Measurements from ENCODE around the gene ARHGEF28.

ARHGEF28 gene

DNA sequence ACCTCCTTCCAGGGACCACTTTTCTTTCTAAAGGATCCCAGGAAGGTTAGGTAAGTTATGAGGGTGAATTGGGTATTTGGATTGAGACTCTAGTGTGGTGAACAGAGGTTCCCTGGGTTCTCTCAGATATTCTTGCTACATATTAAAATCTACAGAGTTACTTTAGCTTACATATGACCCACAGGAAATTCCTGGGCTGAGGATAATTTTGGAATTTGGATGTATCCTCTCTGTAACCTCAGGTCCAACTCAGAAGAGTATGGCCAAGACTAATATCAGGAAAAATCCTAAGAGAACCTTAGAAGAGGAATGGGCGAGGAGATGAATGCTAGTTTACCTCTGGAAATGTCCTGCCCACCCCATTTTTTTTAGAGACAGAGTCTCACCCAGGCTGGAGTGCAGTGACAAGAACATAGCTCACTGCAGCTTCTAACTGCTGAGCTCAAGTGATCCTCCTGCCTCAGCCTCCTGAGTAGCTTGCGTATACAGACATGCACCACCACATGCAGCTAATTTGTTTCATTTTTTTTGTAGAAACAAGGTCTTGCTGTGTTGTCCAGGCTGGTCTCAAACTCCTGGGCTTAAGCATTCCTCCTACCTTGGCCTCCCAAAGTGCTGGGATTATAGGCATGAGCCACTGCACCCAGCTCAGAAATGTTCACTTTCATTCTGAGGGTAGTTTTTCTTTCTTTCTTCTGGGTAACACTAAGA is 196.4 kb downstream of the ARHGEF28 start:
- no peak for DNase-seq

DNA sequence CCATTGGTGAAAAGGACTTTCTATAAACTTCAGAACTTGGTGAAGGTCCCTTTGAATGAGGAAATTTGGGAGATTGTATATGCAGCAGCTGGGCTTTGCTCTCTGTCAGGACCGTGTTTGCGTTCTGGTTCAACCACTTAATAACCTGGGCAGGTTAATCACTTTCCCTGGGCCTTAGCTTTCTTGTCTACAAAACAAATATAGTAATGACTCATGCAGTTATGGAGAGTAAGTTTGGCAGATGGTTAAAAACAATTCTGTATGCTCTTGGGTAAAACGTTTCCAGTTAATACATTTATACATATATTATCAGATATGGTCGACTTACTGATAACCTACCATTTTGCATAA is 197.0 kb downstream of the ARHGEF28 start:
- no peak for DNase-seq

DNA sequence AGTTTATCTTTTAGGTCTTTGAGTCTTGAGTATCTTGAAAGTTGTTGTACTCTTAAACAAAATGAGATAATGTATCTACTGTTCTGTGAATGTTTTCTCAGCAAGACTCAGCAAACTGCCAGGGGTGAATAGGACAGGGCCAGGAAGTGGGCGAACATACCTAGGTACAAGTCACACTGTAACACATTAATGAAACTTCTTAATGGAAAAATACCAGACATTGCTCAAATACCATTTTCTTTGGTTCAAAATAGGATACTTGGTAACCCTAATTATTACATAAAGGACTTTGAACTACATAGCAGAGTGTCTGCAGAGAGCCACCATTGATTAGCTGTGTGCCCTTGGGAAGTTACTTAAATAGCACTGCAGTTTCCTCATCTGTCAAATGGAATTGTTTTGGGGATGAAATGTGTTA is 197.5 kb downstream of the ARHGEF28 start:
- DNase-seq: no peak

DNA sequence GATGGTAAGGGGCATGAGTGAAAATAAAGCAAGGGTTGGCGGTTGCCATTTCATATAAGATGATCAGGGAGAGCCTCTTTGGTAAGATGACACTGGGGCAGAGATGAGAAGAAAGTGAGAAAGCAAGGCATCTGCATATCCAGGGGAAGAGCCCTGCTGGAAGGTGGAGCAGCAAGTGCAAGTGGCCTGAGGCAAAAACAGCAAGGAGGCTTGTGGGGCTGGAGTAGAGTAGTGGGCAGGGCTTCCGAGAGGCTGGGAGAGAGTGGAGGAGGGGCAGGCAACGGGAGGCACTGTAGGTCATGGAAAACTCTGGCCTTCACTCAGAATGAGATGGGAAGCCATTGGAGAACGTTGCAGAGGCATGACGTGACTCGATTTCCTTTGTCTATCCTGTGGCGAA is 199.2 kb downstream of the ARHGEF28 start:
- DNase-seq: no peak

DNA sequence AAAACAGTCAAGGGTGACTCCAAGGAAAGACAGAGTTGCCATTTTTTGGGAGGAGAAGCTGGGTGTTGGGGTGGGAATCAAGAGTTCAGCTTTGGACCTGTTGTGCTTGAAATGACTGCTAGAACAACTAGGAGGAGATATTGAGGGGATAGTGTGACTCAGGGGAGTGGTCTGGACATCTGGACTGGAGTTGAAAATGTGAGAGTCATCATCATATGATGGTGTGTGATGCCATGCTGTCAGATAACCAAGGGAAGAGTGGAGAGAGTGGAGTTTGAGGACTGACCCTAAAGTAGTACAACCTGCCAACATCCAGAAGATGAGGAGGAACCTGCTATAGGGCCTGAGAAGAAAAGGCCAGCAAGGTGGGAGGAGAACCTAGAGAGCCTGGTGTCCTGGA is 199.7 kb downstream of the ARHGEF28 start:
- no peak for DNase-seq

DNA sequence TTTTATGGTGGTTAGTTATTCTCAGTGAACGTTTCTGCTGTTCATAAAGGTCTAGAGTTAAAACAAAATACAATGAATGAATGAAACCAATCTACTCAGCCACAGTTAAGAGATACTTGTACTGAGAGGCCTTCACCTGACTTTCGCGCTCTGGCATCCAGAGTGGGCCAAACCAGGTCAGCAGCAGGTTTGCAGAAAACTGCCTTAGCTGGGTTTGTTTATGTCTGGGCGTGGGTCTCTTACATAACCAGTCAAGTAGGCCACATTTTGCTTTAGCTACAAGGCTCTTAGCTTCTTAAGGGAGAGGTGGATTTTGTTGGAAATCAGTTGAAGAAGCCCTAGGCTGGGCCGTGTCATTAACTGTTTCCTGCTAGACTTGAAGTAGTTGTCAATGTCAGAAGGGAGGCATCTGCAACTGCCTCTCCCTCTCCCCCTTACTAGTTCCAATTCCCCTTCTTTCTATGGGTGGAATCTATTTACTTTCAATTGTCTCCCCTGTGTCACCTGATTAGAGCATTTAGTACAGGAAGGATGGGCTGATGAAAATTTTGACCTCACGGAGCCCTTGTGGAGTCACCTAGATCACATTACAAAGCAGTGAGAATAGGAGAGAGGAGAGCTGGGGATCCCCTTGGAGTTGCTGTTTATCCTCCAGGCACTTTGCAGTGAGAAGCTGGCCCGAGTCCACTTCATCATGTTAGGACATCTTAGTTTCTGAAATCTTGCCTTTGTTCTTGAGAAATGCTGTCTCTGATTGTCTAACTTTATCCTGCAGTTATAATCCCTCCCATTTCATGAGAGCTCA is 200.5 kb downstream of the ARHGEF28 start:
- no peak for DNase-seq

DNA sequence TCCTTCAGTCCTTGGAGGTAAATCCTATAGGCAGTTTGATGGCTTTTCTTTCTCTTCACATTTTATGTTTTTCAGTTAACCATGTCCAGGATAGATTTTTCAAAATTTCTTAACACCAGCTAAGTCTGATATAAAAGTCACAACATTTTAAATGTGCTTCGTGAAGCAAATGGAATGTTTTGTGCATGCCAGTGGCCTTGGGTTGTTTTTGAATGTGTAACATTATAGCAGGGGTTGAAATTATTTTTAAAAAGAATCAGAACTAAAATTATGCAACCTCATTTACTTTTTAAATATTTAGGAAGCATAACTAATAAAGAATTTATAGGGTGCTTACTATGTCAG is 201.1 kb downstream of the ARHGEF28 start:
- DNase-seq: no peak

DNA sequence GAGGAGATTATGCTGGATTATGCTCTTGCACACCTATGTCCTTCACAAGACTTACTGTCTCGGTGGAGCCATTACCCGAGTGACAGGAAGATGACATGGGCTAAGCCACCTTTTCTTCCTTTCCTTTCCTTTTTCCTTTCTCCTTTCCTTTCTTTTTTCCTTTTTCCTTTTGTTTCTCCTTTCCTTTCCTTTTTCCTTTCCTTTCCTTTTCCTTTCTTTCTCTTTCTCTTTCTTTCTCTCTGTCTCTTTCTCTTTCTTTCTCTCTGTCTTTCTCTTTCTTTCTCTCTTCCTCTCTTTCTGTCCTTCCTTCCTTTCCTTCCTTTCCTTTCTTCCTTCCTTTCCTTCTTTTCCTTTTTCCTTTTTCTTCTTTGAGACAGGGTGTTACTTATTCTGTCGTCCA is 202.5 kb downstream of the ARHGEF28 start:
- no peak for DNase-seq

DNA sequence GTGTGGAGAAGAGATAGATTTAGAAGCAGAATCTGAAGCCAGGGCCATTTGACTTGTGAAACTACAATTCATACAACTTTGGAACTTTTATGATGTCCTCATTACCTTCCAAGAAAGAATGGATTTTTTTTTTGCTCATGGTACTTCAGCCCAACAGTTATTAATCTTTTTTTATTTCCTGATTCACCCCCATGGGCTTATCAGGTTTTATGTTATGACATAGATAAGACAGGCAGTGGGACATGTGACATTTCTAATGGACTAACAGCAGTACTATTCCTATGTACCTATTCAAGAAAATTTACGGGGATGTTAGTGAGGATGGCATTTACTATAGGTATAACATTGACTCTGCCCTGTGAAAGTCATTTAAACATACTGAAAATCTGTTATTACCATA is 204.7 kb downstream of the ARHGEF28 start:
- no peak for DNase-seq

DNA sequence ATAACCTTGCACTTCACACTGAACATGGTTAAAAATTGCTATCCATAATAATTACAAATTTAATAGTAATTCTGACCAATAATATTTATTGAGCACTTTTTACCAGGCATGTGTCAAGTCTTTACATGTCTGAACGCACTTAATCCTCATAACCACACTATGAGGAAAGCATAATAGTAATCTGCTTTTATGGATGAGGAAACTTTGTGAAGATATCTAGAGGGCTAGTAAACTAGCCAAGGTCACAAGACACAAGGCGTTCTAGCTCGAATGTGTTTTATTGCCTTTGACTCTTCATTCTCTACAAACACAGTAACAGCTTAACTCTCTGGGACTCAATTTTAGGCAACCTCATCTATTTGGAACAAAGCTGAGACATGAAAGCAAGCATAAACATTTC is 205.1 kb downstream of the ARHGEF28 start:
- no peak for DNase-seq

DNA sequence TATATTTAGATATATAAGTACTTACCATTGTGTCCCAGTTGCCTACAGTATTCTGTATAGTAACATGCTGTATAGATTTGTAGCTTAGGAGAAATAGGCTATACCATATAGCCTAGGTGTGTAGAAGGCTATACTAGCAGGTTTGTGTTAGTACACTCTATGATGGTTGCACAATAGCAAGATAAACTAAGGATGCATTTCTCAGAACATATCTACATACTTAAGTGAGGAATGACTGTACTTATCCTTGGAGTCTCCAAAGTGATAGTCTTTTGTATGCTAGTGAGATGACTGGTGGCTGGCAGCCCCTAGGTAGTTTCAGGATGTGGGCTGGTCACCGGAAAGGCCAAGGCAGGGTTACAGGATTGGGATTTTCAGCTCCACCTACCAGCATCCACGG is 208.7 kb downstream of the ARHGEF28 start:
- DNase-seq: no peak

DNA sequence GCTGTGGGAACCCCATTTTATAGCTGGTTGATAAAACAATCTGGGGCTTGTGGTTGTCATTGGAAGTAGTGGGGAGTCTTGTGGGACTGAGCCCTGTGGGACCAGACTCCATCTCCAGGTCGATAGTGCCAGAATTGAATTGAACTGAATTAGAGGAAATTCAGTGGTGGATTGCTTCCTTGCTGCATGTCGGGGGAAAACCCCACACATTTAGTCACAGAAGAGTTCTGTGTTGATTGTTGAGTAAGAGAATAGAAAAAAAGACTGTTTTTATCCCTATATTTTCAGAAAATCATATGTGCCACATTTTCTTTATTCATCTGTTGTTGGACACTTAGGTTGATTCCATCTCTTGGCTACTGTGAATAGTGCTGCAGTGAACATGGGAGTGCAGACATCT is 209.7 kb downstream of the ARHGEF28 start:
- DNase-seq: no peak

DNA sequence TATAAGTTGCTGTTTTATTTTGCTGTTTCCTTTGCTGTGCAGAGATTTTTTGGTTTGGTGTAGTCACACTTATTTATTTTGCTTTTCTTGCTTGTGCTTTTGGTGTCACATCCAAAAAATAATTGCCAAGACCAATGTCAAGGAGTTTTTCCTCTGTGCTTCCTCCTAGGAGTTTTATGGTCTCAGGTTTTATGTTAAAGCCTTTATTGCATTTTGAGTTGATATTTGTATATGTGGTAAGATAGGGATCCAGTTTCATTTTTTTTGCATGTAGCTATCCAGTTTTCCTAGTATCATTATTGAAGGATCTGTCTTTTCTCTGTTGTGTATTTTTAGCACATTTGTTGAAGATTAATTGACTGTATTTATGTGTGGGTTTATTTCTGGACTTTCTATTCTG is 210.6 kb downstream of the ARHGEF28 start:
- DNase-seq: no peak

DNA sequence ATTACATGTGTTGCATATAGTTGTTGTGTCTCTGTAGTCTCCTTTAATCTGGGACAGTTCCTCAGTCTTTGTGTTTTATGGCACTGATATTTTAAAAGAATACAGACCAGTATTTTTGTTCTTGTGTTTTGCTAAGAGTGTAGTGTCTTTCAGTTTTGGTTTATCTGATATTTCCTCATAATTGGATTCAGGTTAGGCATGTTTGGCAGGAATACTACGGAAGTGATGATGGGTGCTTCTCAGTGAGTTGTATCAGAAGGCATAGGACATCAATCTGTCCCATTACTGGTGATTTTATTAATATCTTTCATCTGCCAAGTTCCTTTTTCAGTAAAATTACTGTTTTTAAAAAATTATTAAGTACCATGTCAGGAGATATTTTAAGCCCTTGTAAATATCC is 212.9 kb downstream of the ARHGEF28 start:
- DNase-seq: no peak

DNA sequence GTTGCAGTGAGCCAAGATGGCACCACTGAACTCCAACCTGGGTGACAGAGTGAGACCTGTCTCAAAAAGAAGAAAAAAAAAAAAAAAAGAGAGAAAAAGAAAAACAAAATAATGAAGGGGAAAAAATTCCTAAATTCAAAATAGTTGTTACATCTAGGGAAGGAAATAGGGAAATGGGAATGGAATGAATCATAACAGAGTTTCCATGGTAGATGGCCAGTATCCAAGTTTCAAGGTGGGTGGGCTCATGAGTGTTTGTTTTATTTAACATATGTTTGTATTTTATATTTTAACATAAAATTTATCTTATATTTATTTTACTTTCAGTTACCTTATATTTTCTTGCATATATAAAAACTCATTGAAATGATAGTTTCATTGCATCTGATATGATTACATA is 215.6 kb downstream of the ARHGEF28 start:
- no peak for DNase-seq

DNA sequence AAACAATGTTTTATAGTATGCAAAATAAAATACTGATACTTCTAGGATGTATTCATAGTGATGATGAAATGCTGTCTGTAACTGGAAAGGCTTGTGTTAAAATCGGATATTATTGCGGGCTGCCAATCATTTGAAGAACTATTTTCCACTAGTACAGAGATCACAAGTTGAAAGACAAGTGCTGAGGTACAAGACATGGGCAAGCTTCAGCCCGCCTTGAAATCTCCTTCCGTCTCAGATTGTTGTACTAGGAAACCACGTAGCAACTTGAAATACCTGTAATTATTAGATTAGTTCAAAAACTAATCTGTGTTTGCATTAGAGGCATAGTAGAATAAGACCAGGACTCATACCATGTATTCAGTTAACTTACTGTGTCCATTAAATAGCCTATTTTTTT is 218.2 kb downstream of the ARHGEF28 start:
- no peak for DNase-seq

DNA sequence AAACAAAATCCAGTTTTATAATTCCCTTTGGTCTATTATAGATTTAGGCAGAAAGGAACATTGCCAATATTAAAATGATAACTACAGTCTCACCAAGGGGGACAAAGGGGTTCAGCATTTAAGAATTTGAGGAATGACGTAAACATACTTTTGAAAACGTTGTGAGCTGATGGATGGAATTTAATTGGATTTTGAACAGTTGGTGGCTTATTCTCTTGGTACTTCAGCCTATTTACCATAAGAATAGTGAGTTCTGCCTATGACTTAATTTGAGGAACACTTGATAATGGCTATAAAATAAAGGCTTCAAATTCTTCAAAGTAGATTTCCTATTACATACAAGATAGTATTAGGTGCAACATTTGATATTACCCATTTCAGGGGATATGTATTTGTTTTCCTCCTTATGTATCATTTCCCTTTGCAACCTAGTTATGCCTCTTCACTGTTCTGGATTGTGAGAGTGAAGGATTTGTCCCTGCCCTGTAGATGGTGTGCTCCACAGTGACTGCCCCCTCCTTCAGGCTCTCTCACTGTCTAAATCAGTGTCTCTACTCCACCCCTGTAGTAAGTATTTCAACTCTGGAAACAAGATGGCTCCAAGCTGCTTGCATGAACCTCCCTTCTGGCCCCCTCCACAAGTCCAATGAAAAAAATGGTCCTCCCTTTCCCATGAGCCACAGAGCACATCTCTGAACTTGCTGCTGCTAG is 225.6 kb downstream of the ARHGEF28 start:
- no peak for DNase-seq

DNA sequence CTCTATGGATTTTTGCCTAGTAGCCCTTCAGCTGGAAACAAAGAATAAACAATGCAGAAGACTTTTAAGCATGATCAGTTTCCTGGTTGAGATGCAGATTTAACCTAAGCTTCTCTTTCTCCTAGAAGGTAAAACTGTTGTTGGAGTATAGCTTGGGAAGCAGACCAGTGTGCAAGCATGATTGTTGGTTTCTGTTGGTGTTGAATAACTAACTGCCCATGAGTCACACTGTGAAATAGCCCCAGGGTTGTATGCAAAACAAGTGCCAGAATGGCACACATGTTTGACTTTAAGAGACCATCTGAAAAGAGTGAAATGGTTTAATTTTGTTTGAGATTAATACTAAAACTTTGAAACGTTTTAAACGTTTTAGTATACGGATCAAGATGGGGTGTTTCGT is 227.1 kb downstream of the ARHGEF28 start:
- DNase-seq: no peak

DNA sequence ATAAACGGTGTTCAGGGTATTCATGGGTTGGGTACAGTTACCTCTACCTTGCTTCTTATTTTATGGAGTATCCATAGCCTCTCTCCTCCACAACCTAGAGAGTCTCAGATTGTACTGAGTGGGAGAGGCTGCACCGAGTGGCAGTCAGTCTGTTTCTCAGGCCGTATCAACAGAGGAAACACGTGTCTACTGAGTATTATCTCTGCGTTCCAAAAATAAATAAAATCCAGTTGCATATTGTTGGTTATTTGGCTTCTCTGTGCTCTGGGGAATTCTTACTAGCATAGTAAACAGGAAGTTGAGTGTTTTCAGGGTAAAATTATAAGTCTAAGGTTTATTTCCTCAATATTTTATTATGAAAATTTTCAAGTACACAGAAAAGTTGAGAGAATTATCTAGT is 231.0 kb downstream of the ARHGEF28 start:
- no peak for DNase-seq

DNA sequence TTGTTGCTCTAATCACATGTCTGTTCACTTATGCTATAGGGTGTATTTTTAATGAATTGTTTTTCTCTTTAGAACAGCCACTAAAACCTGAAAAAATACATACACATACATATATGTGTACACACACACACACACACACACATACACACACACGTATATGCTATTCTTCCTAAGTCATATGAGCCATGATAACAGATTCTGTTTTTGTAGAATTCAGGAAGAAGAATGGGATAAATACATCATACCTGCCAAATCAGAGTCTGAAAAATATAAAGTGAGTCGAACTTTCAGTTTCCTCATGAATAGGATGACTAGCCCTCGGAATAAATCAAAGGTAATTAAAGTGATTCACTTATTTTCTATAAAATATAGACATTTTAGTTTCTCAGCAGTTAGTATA is 231.4 kb downstream of the ARHGEF28 start:
- DNase-seq: no peak

DNA sequence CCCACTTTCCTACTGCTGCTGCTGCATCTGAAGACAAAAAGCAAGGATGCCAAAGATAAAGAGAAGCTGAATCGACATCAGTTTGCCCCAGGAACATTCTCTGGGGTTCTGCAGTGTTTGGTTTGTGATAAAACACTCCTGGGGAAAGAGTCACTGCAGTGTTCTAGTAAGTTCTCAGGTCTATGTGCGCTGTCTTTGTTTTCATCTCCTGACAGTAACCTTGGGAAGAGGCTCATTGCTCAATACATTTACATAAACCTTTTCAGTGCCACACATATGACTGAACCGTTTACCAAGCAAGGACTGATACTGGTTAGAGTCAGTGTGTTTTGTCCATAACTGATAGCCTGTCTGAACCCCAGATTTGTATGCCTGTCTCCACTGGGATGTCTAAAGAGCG is 232.1 kb downstream of the ARHGEF28 start:
- no peak for DNase-seq

DNA sequence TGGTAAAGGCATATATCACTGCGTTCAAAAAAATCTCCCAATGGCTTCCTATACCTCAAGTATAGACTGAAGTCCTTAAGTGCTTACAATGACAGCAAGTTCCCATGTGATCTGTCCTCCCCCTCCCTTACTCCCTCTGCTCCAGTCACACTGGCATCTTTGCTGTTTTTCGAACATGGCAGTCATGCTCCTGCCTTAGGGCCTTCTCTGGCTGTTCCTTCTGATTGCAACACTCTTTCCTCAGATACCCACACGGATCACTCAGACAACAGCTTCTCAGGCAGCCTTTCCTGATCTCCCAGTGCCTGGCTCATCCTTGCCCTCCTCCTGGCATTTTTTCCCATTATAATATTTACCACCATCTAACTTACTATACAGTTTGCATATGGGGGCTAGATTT is 232.8 kb downstream of the ARHGEF28 start:
- no peak for DNase-seq

DNA sequence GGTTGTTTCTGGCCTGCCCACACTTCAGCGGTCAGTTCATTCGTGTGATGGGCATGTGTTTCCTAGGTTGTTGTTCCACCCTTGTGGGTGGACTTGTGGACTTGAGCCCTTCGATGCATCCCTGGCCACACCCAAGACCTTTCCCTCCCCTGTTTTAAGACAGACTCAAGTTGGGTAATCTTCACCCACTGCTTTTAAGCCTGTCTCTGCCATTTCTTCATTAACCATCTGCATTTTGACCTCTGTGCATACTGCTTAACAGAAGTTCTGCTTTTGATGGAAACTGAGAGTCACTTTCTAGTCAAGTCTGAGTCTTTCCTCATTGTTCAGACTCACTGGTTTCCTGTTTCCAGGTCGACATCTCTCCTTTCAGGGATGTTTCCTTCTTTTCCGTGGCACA is 233.7 kb downstream of the ARHGEF28 start:
- no peak for DNase-seq

DNA sequence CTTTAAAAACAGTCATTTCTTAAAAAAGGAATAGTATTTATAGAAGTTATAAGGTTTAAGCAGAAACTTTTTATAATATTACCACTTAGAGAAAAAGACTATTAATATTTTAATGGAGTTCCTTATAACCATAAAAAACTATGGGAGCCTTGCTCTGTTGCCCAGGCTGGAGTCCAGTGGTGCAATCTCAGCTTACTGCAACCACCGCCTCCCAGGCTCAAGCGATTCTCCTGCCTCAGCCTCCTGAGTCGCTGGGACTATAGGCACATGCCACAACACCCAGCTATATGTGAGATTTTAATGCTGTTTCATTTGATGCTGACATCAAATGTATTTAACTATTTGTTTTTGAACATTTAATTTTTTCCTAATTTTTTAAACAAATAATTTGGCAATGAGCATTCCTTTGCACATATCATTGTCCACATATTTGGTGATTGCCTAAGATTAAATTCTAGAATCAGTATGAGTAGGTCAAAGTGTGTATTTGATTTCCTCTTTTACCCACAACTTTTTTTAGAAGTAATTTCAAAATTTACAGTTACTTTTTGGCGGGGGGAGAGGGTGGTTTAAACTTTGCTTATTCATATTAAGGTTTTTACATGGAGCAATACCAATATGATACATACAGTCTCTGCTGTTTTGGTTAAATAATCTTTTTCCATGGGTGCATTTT is 235.5 kb downstream of the ARHGEF28 start:
- no peak for DNase-seq

Measured in NCI-H446 (cell line).